GM18505 (cell line): ENCODE results near the gene CHD3.

Experiments used
- ATAC-seq: cut with Tn5 transposase; IDR thresholded peaks from one replicate; pipeline ENCODE4 v1.9.1; 2021; ENCODE audit not compliant: unreplicated experiment
- POLR2A ChIP-seq: IDR thresholded peaks from 4 replicates; pipeline ENCODE4 v1.6.1; 2011; ENCODE audit warnings: borderline replicate concordance; ENCODE audit not compliant: insufficient read depth, insufficient read length; ENCODE audit errors: extremely low read depth

Gene CHD3

GRCh38 chr17:7887482-7888183, 956 bp upstream of the CHD3 start:
- TF ChIP-seq POLR2A, result peak; percentile 24
- ATAC-seq, result peak; percentile 46

DNA sequence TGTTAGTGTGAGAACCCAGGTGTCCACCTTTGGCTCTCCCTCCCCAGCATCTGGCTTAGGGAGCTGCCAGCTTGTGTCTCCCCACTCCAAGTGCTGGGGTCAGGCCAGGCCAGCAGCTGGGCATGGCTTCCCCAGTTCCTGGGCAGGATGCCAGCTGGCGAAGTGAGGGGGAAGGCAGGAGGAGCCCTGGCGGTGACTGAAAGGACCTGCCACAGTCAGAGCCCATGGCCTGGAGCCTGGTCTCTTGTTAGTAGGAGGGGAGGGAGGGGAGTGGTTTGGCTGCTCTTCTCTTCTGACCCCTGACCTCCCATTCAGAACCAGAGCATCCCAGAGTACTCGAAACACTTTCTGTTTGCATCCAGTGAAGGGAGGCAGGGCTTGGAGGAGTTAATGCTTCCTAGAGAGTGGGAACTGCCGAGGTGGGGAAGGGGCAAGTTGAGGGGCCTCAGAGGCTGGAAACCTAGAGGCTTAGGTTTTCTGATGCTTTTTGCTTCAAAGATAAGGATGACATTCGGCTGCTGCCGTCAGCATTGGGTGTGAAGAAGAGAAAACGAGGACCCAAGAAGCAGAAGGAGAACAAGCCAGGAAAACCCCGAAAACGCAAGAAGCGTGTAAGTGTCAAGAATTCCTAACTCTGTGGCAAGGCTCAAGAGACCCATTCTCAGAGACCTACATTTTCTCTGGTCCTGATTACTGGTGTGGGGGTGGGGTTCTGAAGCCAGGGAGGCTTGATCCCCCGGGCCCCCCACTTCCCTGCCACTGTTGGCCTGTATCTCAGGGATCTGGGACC, 772 bp downstream of the CHD3 start:
- TF ChIP-seq POLR2A, result no peak
- ATAC-seq, result no peak

DNA sequence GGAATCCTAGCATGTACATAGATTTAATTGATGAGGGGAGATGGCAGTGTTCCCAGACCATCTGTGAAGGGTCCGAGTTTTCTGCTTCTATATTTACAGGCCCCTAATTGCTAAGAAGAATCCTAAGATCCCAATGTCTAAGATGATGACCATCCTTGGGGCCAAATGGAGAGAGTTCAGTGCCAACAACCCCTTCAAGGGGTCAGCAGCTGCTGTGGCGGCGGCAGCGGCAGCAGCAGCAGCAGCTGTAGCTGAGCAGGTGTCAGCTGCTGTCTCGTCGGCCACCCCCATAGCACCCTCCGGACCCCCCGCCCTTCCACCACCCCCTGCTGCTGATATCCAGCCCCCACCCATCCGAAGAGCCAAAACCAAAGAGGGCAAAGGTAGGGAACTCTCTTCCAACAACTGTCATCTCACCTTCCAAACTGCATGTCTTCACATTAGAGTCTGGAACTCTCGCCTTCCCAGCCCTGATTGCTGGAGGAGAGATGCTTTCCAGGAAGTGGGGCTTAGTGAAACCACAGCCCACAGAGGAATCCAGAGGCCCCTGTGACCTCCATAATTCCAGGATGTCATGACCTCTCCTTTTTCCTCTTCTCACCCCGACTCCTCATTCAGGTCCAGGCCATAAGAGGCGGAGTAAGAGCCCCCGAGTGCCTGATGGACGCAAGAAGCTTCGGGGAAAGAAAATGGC, 4.7 kb downstream of the CHD3 start:
- no peak for ATAC-seq
- no peak for TF ChIP-seq POLR2A

DNA sequence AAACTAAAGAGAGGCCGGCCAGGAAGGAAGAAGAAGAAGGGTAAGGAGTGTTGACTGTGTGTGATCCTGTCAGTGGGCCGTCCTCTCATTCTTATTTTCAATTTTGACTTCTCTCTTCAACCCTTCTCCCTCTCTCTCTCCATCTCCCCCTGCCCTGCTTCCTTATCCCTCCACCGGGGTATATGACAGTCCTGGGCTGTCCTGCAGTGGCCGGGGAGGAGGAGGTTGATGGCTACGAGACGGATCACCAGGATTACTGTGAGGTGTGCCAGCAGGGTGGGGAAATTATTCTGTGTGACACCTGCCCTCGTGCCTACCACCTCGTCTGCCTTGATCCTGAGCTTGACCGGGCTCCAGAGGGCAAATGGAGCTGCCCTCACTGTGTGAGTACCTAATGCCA, 5.6 kb downstream of the CHD3 start:
- ATAC-seq, result no peak
- TF ChIP-seq POLR2A, result no peak

DNA sequence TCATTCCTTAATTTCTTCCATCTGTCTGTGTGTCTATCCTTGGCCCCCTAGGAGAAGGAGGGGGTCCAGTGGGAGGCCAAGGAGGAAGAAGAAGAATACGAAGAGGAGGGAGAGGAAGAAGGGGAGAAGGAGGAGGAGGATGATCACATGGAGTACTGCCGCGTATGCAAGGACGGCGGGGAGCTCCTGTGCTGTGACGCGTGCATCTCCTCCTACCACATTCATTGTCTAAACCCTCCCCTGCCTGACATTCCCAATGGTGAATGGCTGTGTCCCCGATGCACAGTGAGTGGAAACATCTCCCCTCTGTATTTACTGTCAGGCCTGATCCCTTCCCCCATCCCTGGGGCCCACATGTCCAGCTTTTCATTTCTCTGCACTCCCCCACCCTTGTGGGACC, 6.3 kb downstream of the CHD3 start:
- ATAC-seq, result no peak
- no peak for TF ChIP-seq POLR2A

GRCh38 chr17:7897090-7897489, 8.5 kb downstream of the CHD3 start:
- ATAC-seq, result no peak
- TF ChIP-seq POLR2A, result no peak

DNA sequence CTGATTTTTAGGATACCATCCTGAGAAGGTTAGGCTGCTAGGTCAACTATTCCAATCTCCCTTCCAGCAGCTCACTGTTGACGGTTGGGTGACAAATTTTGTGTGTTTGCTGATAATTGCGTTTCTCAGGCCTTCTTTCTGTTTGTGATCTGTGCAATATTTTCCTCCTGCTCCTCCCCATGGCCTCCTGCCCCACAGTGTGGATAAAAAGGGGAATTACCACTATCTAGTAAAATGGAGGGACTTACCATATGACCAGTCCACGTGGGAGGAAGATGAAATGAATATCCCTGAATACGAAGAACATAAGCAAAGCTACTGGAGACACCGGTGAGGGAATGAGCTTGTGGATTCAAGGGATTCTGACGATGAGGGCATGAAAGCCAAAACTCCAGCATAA, 9.2 kb downstream of the CHD3 start:
- ATAC-seq, result no peak

GRCh38 chr17:7903154-7904103, 14.8 kb downstream of the CHD3 start:
- no peak for TF ChIP-seq POLR2A
- no peak for ATAC-seq

More for the DNA sequence above, 9.2 kb downstream of the CHD3 start:
- no peak for TF ChIP-seq POLR2A

GRCh38 chr17:7909089-7909488, 20.5 kb downstream of the CHD3 start:
- no peak for TF ChIP-seq POLR2A
- ATAC-seq, result no peak

GRCh38 chr17:7910281-7910680, 21.7 kb downstream of the CHD3 start:
- TF ChIP-seq POLR2A, result no peak
- ATAC-seq, result no peak

DNA sequence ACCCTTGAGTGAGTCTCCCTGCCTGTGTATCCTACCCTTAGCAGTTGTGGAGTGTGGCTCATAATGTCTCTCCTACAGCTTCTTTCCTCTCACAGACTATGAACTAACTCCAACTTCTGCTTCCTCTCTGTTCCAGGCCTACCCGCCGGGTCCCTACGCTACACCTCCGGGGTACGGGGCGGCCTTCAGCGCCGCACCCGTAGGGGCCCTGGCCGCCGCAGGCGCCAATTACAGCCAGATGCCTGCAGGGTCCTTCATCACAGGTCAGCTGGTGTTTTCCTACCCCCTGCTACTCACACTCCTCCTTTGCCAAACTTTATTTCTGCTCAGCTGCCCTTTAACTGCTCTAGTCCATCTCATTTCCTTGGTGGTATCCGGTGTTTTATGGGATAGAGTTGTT, 22.1 kb downstream of the CHD3 start:
- no peak for ATAC-seq

GRCh38 chr17:7911116-7911515, 22.5 kb downstream of the CHD3 start:
- ATAC-seq, result no peak

More for the DNA sequence above, 22.1 kb downstream of the CHD3 start:
- TF ChIP-seq POLR2A, result no peak

More at GRCh38 chr17:7911116-7911515, 22.5 kb downstream of the CHD3 start:
- TF ChIP-seq POLR2A, result no peak
